Activated CD8-positive, alpha-beta memory T cell treated with anti-CD3 and anti-CD28 coated beads, Interleukin-2, amount 50 U/mL, for 4 hours (primary cell): ENCODE results near the gene TFCP2L1.

Source experiments
- DNase-seq: peaks from one replicate; pipeline ENCODE4 v3.0.0-alpha.2; 2020

Gene TFCP2L1

DNA sequence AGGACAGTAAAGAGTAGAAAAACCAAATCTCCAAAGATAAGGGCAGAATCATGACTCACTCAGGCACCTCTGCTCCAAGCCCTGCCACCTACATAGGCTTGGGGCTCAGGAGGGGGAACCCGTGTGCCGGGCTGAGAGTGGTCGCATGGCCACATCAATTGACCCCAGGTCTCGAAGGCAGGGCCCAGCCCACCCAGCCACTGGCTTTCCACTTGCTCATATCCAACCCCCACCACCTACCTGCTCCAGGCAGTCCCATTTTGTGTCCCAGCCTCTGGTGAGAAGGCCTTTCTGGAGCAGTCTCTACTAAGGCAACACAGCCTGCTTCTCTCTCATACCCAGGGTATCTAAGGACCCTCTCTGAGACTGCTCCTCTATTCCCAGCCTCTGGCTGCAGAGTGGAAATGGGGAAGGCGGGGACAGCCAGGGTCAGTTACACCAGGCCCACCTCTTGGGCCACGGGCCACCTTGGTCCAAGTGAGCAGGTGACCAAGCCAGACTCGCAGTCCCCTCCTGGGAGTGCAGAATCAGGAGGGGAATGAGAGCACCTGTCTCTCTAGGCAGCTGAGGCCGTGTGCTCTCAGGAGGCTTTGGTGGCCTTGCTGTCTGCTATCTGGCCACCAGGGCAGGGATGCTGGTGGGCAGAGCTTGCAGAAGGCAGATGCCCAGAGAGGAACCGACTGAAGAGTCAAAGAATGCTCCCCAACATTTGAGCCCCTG lies 20.8 kb downstream of the TFCP2L1 start:
- no peak for DNase-seq

- DNase-seq = no peak
Observed at GRCh38 chr2:121260370-121261154, 24.4 kb downstream of the TFCP2L1 start.

DNA sequence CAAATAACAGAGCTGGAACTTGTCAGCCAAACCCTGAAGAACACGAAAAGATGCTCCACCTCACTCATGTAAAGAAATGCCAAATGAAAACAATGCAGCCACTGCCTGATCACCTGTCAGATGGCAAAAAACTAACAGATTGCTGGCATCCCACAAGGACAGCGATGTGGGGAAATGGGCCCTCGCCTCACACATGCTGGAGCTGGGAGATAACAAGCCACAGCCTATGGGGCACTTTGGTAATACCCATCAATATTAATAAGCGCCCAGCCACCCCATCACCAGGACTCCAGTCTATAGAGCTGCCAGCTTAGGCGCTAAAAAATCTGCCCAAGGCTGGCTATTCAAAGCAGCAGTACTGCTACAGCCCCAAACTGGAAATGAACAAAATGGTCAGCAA lies 27.0 kb downstream of the TFCP2L1 start:
- DNase-seq = no peak

DNA sequence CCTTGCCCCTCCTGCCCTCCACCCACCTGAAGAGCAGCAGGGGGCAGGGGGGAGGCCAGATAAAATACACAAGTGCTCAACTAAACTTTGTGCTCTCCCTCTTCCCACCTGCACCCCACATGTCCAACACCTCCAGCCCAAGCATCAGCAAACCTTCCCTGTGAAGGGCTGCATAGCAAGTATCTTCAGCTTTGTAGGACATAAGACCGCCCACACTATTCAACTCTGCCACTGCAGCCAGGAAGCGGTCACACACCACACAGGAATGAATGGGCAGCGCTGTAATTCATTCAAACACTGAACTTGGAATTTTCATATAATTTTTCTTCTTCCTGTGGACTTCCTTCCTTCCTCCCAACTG lies 27.5 kb downstream of the TFCP2L1 start:
- DNase-seq = no peak

DNA sequence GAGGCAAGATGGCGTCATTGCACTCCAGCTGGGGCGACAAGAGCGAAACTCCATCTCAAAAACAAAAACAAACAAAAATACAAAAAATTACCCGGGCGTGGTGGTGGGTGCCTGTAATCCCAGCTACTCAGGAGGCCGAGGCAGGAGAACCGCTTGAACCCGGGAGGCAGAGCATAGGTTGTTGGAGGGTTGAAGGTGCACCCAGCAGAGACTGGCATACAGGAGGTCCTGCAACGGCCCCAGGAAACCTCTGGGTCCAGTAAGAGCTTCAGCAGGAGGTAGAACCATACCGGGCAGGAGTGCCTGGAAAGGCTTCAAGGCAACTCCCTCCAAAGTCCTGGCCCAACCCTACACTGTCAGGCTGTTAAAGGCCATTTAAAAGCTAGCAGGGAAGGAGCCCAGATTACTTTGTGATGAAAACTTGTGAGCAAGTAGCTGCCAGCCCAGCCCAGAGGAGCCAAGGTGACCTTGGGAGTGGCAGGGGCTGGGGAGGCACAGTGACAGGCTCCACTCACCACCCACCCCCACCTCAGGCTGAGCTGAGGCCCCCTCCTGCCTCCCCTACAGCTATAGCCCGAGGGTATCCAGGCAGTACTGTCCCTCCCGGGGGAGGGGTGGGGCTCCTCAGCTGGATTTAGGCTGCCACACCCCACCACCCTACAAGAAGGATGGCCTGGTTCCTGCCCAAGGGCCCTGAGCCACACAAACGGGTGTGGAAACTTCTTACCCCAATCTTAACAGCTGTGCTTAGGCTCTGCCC lies 28.1 kb downstream of the TFCP2L1 start:
- no peak for DNase-seq

GRCh38 chr2:121255358-121255757 lies 29.6 kb downstream of the TFCP2L1 start:
- DNase-seq = no peak

DNA sequence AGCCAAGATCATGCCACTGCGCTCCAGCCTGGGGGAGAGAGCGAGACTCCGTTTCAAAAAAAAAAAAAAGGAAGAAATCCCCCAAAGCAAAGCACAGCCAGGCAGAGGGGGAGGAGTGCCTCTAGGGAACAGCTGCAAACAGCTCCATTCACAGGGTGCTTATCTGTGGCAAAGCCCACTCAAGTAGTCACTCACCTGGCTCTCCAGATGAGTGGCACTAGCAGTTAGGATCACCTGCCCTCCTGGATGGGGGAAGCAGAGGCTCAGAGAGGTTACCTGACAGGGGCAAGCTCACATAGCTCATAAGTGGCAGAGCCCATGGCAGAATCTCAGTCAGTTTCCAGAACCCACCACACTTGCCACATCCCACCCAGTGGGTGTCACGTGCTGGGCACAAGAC lies 30.3 kb downstream of the TFCP2L1 start:
- DNase-seq = no peak

- no peak for DNase-seq
Observed at GRCh38 chr2:121253674-121254240, 31.2 kb downstream of the TFCP2L1 start.

DNA sequence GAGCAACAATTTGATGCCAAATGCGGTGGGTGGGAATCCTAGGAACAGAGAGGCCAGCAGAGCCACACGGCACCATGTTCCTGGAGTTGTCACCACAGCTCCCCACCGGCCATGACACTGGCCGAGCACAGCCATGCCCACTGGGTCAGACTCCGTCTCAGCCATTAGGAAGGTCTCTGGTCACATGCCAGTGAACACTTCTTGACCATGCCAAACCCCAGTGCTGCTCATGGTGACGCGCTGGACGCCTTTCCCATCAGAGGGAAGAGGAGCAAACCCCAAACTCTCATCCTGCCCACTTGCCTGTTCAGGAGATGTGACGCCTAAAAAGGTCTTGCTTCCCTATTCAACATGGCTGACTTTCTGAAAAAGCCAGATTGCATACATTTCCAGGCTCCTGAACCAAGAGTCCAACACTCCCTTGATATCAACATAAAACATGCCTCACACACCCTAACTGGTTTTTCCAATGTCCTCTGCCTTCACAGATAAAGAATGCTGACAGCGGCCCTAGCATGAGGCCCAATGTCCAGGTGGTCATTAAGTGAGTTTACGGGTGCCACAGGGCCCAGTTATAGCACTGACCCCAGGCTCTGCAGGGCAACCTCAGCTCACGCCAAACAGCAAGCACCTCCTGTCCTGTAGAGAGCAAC lies 31.9 kb downstream of the TFCP2L1 start:
- DNase-seq = no peak

- DNase-seq = no peak
Observed at GRCh38 chr2:121251497-121251896, 33.5 kb downstream of the TFCP2L1 start.

DNA sequence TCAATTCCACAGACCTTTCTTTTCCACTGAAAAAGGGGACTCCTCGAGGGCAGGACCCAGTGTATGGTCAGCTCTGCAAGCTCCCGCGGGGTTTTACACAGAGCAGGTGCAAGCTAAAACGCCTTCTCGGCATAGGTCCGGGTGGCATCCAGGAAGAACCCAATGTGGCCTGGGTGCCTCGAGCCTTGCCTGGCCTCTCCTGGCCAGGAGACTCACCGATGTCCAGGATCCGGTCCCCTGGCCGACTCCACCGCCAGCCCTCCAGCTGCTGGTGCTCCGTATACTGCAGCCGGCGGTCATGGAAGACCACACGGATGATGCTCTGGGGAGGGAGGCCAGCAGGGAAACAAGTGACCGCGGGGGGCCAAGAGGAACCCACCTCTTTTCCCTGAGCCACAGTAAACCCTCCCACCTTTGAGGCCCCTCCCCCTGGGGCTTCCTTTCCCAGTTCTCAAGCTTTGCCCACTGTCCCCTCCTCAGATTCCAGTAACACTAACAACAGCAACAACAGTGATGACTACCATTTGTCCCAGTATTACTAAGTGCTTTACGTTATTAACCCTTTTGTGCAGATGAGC lies 36.1 kb downstream of the TFCP2L1 start:
- DNase-seq = no peak

DNA sequence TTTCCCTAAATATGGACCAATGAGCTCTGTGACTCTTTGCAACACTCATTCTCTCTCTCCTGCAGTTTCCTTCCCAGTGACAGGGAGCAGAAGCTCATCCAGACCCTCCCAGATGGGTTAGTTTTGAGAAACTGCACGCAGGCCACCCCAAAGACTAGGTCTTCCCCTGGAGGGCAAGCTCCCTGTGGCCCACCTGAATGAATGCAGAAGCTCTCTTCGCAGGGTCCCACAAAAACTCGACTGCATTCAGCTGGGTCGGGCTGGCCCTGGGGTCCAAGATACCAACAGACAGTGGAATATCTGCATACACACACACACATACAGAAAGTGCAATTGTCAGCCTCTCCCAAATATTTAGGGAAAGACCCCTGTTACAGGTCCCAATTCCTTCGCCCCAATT lies 37.0 kb downstream of the TFCP2L1 start:
- no peak for DNase-seq

- no peak for DNase-seq
Observed at GRCh38 chr2:121247534-121247933, 37.5 kb downstream of the TFCP2L1 start.

DNA sequence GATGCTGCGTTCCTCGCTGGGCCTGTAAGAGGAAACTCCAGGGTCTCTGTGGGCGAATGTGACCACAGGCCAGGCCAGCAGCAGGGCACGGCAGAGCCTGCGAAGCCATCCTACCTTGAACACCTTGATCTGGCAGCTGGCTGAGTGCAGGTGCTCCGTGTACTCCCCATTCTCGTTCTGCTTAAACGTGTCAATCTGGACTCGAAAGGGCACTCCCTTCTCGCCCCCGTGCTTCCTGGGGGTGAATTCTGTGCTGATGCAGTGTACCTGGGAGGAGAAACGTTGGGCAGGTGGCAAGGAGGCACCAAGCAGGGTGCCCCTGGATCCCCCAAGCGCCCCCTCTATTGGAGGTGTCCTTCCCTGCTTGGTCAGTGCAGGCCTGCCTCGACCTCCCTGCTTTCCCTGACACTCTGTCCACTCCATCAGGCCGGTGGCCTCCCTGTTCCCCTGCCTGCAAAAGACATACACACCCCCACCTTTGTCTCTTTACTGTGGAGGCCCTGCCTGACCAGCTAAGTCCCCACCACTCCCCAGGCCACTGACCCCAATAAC lies 38.2 kb downstream of the TFCP2L1 start:
- no peak for DNase-seq

- no peak for DNase-seq
Observed at GRCh38 chr2:121245913-121246312, 39.1 kb downstream of the TFCP2L1 start.

DNA sequence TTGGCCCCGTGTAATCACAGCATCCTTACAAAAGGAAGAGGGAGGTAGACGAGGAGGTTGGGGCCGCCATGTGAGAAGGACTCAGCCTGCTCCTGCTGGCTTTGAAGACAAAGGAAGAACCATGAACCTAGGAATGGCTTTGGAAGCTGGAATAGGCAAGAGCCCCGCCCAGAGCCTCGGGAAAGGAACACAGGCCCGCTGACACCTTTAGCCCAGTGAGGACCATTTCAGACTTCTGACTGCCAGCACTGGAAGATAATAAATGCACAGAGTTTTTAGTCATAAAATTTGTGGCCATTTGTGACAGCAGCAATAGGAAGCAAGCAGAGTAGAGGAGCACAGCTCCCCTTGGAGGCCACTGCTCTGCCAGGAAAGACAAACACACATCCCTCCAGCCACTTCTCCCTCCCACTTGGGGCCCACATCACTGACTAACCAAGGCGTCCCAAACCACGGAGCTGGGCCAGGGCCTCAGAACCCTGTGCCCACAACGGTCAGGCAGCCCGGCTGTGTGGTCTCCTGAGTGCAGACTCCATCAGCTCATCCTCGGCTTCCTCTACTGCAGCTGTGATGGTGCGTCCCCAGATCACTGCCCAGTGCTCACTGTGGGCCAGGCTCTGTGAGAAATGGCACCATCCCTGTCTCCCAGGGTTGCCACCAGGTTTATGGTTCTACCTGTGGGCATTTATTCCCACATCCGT lies 39.7 kb downstream of the TFCP2L1 start:
- DNase-seq = no peak

DNA sequence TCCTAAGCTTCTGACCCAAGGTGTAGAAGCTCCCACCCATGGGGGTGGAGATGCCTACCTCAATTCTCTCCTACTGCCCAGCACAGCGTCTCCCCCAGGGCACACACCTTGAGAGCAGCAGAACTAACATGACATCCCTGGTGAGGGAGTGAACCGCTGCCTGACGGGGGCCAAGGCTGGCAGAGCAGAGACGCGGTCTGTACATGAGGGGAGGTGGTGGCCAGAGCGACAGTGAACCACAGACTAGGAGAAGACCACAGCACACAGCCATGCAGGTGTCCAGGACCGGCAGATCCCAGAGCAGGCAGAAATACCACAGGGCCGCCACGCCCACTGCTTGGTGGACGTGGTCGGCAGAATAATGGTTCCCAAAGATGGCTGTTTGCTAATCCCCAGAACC lies 40.4 kb downstream of the TFCP2L1 start:
- no peak for DNase-seq

DNA sequence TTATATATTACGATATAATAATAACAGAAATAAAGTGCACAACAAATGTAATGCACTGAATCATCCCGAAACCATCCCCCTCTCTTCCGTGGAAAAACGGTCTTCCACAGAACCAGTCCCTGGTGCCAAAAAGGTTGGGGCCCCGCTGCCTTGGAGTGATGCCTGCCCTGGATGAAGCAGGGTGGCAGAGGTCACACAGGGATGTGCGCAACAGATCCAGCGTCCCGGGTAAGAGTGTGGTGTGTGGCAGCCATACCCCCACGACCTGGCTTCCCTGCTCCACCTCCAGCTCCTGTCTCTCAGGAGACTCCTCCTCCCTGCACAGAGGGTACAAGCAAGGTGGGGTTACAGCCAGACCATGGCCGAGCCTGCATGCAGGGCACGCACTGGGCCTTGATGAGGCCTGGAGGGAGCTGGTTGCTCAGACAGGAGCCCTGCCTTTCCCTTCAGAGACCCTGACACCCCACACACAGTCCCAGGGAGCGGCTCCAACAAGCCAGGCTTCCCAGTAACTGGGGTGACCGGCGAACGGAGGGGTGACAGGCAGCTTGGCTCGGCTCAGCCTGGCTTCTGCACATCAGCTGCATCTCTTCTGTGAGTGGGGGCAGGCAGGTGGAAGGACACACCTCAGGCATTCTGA lies 41.1 kb downstream of the TFCP2L1 start:
- no peak for DNase-seq

DNA sequence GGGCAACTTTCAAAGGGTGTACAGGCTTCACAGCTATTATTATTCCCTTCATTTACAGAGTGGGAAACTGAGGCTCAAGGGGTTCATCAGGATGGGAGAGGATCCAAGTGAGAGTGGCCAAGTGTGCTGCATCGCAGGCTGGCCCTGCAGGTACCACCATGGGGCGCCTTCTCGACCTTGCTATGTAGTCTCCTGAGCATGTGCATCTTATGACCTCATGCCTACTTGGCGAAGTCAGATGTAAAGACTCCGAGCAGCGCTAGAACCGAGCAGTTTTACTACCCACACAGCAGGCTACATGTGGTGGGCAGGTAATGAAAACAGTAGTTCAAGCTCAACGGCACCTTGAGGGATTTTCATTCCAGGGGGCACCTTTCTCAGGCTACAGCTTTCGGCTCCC lies 42.0 kb downstream of the TFCP2L1 start:
- DNase-seq = no peak

DNA sequence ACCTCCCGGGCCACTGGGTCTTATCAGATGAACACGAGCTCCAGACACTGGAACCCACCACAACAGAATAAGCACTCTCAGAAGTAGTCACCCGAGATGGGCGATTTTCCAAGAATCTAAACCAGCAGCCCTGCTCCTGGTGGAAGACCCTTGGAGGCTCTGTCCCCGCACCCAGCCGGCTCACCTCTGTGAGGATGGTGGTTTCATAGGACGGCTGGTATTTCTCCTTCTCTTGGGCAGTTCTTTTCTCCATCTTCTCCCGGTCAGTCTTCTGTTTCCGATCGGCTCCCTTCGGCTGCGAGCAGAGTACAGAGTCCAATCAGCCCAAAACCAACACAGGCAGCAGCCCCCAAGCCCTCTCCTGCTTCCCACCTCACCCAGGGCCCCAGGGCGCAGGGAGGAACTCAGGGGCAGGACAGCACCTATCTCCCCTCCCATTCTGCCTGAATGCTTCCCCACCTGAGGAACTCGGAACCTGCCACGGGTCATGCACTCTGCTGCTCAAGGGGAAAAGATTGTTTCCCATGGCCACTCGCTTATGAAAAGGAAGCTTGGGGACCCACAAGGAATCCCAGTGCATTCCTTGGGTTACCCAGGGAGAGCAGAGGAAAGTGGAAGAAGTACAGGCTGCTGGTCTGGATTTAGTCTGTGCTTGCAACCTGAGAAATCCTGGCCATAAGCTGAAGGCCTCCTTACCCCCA lies 42.7 kb downstream of the TFCP2L1 start:
- no peak for DNase-seq
